ENCODE data around the gene NDUFA5. TPM values are rescaled to one million over a fixed set of nuclear protein-coding genes. Genes with fewer than 3 reads are reported as not detected.

The NDUFA5 gene
- 19.7 and 22.0 TPM in 2 replicates for total RNA-seq

GRCh38 chr7:123557398-123558288 lies at the start of gene NDUFA5:
Gene NDUFA5, minus strand, starts transcription at chr7:123557818. Its CDS starts 23 bp downstream, at chr7:123557795.
- peak; percentile 96 to 99 for DNase-seq (ENCODE audit: low read depth in 2 of 2)

- no peak for DNase-seq (ENCODE audit: low read depth in 2 of 2)
These were observed 47.1 kb upstream of the NDUFA5 start for GRCh38 chr7:123604739-123605138.

GRCh38 chr7:123602648-123603047 lies 45.0 kb upstream of the NDUFA5 start:
- no peak for DNase-seq (ENCODE audit: low read depth in 2 of 2)

GRCh38 chr7:123601530-123601929 lies 43.9 kb upstream of the NDUFA5 start, which contains the start of gene ASB15:
Gene ASB15, plus strand, starts transcription at chr7:123601821. Its CDS starts 12,682 bp downstream, at chr7:123614503.
- no peak for DNase-seq (ENCODE audit: low read depth in 2 of 2)

DNA sequence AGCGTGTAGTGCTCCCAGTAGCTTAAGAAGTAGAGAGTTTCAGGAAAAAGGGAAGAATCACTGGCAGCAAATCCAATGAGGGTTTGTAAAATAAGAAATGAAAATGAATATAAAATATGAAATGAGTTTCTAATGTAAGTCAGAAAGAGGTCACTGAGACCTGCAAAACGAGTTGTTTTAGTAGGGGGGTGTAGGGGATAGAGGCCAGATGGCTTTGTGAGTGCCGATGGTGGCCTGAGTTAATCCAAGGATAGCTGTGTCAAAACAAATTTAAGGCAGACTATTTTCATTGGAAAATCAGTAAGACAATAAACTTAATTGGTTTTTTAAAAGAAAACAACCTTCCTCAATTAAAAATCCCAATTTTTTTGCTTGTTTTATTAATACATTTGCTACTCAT lies 43.3 kb upstream of the NDUFA5 start:
- DNase-seq (ENCODE audit: low read depth in 2 of 2) = no peak

GRCh38 chr7:123599766-123600165 lies 42.1 kb upstream of the NDUFA5 start:
- no peak for DNase-seq (ENCODE audit: low read depth in 2 of 2)

DNA sequence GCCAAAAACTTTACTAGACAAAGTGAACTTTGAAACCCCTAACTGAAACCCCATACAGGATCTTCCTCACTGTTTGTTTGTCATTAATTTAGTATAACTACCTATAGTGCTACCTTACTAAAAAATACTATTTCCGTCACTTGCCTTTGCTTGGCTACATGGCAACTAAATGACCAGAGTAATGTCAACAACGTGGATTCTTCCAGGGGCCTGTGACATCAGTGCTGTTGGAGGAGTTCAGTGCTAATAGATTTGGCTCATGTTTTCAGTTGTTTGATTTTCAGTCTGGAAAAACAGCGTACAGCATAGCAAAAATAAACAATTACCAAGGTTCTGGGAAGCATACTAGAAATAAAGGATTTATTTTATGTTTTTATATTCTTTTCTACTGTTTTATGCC lies 41.0 kb upstream of the NDUFA5 start:
- DNase-seq (ENCODE audit: low read depth in 2 of 2) = no peak

GRCh38 chr7:123594813-123595241 lies 37.2 kb upstream of the NDUFA5 start:
- DNase-seq (ENCODE audit: low read depth in 2 of 2) = no peak

DNA sequence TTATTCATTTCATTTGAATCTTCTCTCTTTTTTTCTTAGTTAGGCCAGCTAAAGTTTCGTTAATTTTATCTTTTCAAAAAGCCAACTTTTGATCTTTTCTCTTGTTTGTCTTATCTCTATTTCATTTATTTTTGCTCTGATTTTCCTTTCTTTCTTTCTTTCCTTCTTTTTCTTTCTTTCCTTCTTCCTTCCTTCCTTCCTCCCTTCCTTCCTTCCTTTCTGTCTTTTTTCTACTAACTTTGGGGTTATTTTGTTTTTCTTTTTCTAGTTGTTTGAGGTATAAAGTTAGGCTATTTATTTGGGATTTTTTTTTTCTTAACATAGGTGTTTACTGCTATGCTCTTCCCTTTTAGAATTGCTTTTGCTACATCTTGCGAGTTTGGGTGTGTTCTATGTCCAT lies 30.8 kb upstream of the NDUFA5 start:
- DNase-seq (ENCODE audit: low read depth in 2 of 2) = no peak

- DNase-seq (ENCODE audit: low read depth in 2 of 2) = no peak
These were observed 26.2 kb upstream of the NDUFA5 start for GRCh38 chr7:123583821-123584220.

- DNase-seq (ENCODE audit: low read depth in 2 of 2) = no peak
These were observed 23.5 kb upstream of the NDUFA5 start for GRCh38 chr7:123581162-123581459.

DNA sequence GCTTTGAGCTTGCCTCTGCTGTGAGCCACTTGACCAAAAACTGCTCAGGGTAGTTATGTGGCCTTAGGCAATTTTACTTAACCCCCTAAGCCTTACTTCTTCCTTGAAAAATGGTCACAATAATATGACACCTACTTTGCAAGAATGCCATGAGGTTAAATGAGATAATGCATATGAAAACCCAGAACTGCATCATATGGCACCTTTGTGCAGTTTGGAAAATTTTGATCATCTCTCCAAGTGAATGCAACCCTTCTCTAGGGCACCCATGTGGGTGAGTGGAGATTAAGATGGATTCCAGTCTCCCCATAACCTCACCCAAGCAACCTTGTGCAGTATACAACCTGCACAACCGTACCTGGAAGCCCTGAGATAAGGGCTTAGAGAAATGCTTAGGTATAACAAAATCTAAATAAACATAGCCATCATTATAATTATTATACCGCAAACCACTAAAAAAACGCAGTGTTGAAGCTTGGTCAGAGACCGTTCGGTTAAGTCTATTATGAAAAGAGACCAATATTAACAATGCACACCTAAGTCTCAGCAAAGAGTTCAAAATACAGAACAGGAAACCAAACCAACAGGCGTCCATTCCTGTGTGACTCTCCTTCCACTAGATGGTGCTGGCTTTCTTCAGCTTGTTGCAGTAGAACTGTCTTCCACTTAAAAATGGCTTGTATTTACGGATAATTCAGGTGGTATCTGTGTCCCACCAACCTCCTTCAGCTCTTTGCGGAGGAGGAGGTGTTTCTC lies 23.0 kb upstream of the NDUFA5 start:
- DNase-seq (ENCODE audit: low read depth in 2 of 2) = peak; percentile 20 to 63

GRCh38 chr7:123579416-123579815 lies 21.8 kb upstream of the NDUFA5 start:
- no peak for DNase-seq (ENCODE audit: low read depth in 2 of 2)

GRCh38 chr7:123573896-123574467 lies 16.4 kb upstream of the NDUFA5 start:
- DNase-seq (ENCODE audit: low read depth in 2 of 2) = no peak

DNA sequence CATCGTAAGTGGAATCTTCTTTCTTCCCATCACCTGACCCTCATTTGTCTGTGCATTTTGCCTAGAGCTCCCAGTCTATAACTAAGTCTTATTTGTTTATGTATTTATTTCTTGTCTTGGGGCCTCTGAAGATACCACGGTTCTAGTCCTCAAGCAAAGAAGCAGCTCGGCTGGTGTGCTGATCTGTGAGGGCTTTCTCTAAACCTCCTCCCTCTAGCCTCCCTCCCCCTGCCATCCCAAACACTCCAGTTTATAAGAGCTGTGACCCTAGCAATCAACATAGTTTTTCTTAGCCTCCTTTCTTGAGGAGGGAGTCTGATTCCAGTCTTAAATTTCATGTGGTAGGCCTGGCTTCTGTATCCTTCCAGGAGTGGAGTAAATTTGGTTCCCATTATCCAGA lies 15.7 kb upstream of the NDUFA5 start:
- DNase-seq (ENCODE audit: low read depth in 2 of 2) = no peak

DNA sequence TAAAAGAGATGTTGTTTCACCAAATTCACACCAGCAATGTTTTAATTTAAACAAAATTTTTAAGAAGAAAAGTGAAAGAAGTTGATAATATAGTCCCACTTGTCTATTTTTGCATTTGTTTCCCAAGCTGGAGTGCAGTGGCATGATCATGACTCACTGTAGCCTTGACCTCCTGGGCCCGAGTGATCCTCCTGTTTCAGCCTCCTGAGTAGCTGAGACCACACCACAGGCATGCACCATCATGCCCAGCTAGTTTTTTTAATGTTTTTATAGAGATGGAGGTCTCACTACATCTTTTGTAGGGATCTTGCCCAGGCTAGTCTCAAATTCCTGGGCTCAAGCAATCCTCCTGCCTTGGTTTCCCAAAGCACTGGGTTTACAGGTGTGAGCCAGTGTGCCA lies 14.1 kb upstream of the NDUFA5 start:
- DNase-seq (ENCODE audit: low read depth in 2 of 2) = no peak

DNA sequence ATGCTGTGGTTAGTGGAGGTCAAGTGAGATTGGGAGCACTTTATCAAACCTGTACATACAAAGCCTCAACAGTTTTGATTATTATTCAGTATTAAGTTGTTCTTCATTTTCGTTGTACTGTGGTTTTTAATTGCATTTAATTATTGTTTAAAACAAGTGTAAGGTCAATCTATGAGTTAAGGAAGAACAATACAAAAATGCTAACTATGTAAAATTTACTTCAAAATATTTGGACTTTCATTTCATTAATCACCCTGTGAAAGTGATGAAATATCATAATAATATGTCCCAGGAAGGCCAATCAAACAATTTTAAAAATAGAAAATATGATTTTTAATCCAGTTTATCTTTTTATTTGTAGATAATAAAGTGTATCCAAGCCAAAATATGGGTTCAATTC lies 13.6 kb upstream of the NDUFA5 start:
- no peak for DNase-seq (ENCODE audit: low read depth in 2 of 2)

GRCh38 chr7:123570390-123571182 lies 13.0 kb upstream of the NDUFA5 start:
- peak; percentile 26 to 75 for DNase-seq (ENCODE audit: low read depth in 2 of 2)

GRCh38 chr7:123569352-123570010 lies 11.9 kb upstream of the NDUFA5 start:
- no peak for DNase-seq (ENCODE audit: low read depth in 2 of 2)

- no peak for DNase-seq (ENCODE audit: low read depth in 2 of 2)
These were observed 4.5 kb upstream of the NDUFA5 start for GRCh38 chr7:123562121-123562520.

- DNase-seq (ENCODE audit: low read depth in 2 of 2) = no peak
These were observed 764 bp upstream of the NDUFA5 start for GRCh38 chr7:123558289-123558874.

All from dermis microvascular lymphatic vessel endothelial cell (primary cell).